ENCODE measurements around the gene HPCAL4. TPM values are rescaled to one million over a fixed set of nuclear protein-coding genes. Genes with fewer than 3 reads are reported as not detected.

The HPCAL4 gene
- total RNA-seq, 1 donor from 2014 or later: not detected

DNA sequence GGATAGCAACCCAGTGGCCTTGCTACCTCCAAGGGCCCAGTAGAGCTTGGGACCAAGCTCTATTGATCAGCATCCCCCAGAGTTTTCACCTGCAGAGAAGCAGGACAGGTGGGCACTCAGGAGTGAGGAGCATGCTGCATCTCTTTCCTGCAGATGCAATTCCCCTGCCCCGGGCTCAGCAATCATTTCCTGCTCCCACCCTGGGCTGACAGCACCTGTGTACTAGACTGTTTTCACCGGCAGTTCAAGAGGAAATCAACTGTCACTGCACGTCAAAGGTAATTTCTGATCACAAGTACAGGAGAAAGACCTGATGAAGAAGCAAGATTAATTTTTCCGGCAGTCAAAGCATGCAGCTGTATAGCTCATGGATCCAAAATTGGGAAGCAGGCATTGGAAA, 10.5 kb downstream of the HPCAL4 start:
- peaks cover 4% of the 10 kb centered on the region for H3K4me1 Mint-ChIP-seq (ENCODE audit: unreplicated experiment)
- no peak for DNase-seq (ENCODE audit: extremely low spot score, unreplicated experiment)
- no peak overlapping the region for H3K4me3 Mint-ChIP-seq (ENCODE audit: unreplicated experiment)
- H3K9me3 Mint-ChIP-seq (ENCODE audit: unreplicated experiment): no peaks in the 10 kb centered on the region
- TF ChIP-seq, protein P1, sequence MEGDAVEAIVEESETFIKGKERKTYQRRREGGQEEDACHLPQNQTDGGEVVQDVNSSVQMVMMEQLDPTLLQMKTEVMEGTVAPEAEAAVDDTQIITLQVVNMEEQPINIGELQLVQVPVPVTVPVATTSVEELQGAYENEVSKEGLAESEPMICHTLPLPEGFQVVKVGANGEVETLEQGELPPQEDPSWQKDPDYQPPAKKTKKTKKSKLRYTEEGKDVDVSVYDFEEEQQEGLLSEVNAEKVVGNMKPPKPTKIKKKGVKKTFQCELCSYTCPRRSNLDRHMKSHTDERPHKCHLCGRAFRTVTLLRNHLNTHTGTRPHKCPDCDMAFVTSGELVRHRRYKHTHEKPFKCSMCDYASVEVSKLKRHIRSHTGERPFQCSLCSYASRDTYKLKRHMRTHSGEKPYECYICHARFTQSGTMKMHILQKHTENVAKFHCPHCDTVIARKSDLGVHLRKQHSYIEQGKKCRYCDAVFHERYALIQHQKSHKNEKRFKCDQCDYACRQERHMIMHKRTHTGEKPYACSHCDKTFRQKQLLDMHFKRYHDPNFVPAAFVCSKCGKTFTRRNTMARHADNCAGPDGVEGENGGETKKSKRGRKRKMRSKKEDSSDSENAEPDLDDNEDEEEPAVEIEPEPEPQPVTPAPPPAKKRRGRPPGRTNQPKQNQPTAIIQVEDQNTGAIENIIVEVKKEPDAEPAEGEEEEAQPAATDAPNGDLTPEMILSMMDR (IDR thresholded peaks at IDR 0.05): no peak
- peaks cover 59% of the 10 kb centered on the region for H3K27me3 Mint-ChIP-seq (ENCODE audit: unreplicated experiment)
- no peak overlapping the region for H3K27ac Mint-ChIP-seq (ENCODE audit: unreplicated experiment)
- no peaks in the 10 kb centered on the region for H3K36me3 Mint-ChIP-seq (ENCODE audit: unreplicated experiment)

DNA sequence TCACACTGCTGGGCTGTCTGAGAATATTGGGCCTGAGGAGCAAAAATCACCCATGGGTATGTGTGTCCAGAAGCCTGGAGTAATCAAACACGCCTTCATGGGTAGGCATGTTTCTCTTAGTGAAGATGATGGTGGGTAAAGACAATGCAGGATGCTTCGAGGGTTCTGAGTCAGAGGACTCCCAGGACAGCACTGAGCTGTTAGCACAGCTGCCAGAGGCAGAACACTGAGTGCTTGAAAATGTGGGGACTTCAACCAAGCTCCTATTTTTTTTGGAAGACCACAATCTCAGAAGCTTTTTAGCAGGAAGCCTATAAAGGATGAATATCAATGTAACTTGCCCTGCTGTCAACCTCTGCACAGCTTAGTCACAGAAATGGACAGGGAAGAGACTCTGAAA, 11.4 kb downstream of the HPCAL4 start:
- Mint-ChIP-seq H3K4me3 (ENCODE audit: unreplicated experiment) (no peak overlapping the region), H3K27me3 (ENCODE audit: unreplicated experiment) (peaks cover 55% of the 10 kb centered on the region), H3K27ac (ENCODE audit: unreplicated experiment) (no peak overlapping the region), H3K36me3 (ENCODE audit: unreplicated experiment) (no peaks in the 10 kb centered on the region), H3K4me1 (ENCODE audit: unreplicated experiment) (peaks cover 4% of the 10 kb centered on the region), H3K9me3 (ENCODE audit: unreplicated experiment) (no peaks in the 10 kb centered on the region)
- TF ChIP-seq, protein P1 (IDR thresholded peaks at IDR 0.05): no peak
- no peak for DNase-seq (ENCODE audit: extremely low spot score, unreplicated experiment)

DNA sequence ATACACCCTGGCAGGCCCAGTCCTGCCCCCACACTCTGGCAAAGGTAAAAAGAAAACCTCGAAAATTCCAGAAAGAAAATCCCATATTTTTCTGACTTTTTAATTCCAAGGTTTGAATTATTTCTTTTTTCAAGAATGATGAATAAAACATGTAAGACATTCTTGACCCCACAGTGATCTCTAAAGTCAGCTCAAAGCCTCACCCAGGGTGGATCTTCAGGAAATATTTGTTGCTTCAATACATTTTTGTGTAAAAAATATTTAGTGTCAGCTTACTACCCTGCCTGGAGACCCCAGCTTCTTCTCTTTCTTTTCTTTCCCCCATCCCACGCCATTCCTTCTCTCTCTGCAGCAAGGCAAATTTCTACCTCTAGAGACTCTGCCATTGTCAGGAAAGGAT, 12.3 kb downstream of the HPCAL4 start:
- TF ChIP-seq, protein P1 (IDR thresholded peaks at IDR 0.05): no peak
- Mint-ChIP-seq H3K9me3 (ENCODE audit: unreplicated experiment) (no peaks in the 10 kb centered on the region), H3K4me3 (ENCODE audit: unreplicated experiment) (no peak overlapping the region), H3K36me3 (ENCODE audit: unreplicated experiment) (no peaks in the 10 kb centered on the region), H3K27ac (ENCODE audit: unreplicated experiment) (no peak overlapping the region), H3K4me1 (ENCODE audit: unreplicated experiment) (peaks cover 4% of the 10 kb centered on the region), H3K27me3 (ENCODE audit: unreplicated experiment) (peaks cover 52% of the 10 kb centered on the region)
- no peak for DNase-seq (ENCODE audit: extremely low spot score, unreplicated experiment)

DNA sequence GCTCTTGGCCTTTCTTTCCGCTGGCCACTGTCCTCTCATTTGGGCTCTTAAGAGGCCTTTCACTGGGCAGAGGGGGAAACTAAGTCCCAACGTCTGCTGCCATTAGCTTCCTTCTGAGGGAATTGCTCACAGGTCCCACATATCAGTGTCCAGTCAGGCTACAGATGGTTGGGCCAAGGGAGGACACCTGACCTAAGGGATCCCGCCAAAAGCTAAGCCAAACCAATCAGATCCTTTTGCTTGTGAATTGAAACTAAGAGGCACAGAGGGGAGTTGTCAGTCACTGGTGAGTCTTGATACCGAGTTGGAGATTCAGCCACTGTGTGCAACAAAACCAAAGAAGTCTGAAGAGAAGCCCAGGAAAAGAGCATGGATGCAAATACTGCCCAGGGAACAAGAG, 13.6 kb downstream of the HPCAL4 start:
- H3K4me1 Mint-ChIP-seq (ENCODE audit: unreplicated experiment): peaks cover 4% of the 10 kb centered on the region
- H3K27me3 Mint-ChIP-seq (ENCODE audit: unreplicated experiment): peaks cover 48% of the 10 kb centered on the region
- no peak overlapping the region for H3K4me3 Mint-ChIP-seq (ENCODE audit: unreplicated experiment)
- TF ChIP-seq, protein P1 (IDR thresholded peaks at IDR 0.05): no peak
- no peak for DNase-seq (ENCODE audit: extremely low spot score, unreplicated experiment)
- no peaks in the 10 kb centered on the region for H3K9me3 Mint-ChIP-seq (ENCODE audit: unreplicated experiment)
- no peaks in the 10 kb centered on the region for H3K36me3 Mint-ChIP-seq (ENCODE audit: unreplicated experiment)
- no peak overlapping the region for H3K27ac Mint-ChIP-seq (ENCODE audit: unreplicated experiment)

DNA sequence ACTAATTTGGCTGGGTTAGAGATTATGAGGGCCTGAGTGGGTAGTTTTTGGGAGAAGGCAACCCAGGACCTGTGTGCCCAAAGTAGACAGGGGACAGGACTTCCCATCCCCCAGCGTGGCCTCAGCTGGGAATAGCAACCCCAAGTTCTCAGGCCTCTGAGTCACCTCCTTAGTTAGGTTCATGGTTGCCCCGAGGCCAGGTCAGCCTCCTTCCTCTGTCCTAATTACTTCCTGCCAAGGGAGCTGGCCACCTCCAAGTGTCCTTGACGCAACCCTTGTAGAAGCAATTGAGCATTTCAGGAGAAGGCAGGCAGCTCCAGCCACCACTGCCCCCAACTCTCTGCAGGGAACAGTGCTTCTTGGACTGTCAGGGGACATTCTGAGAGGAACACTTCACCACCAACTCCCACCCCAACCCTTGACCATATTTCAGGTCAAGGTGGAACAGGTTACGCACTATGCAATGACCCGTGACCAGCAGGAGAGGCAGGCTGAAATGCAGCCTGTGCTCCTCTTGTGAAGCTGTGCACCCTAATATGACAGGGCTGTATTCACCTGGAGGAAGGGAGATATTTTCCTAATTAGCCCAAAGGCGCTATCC, 14.2 kb downstream of the HPCAL4 start:
- Mint-ChIP-seq H3K9me3 (ENCODE audit: unreplicated experiment) (no peaks in the 10 kb centered on the region), H3K4me3 (ENCODE audit: unreplicated experiment) (no peak overlapping the region), H3K4me1 (ENCODE audit: unreplicated experiment) (peaks cover 8% of the 10 kb centered on the region), H3K36me3 (ENCODE audit: unreplicated experiment) (no peaks in the 10 kb centered on the region), H3K27ac (ENCODE audit: unreplicated experiment) (no peak overlapping the region), H3K27me3 (ENCODE audit: unreplicated experiment) (peaks cover 47% of the 10 kb centered on the region)
- no peak for DNase-seq (ENCODE audit: extremely low spot score, unreplicated experiment)
- TF ChIP-seq, protein P1 (IDR thresholded peaks at IDR 0.05): no peak
